HCT116 (cell line): ENCODE results near the gene BAIAP2L2. TPM values are rescaled to one million over a fixed set of nuclear protein-coding genes. Genes with fewer than 3 reads are reported as not detected.

ENCODE experiments used
- ATAC-seq: fragments of 200-7000 bp; cut with Tn5 transposase; 2 replicates; pipeline ENCODE4 v1.9.1; 2020; ENCODE audit warnings: mild to moderate bottlenecking, moderate library complexity
- BruUV-seq: library from RNA; stranded (reverse); fragments of 400-500 nt; replicated peaks from 2 replicates; lab custom pipeline; 2021; lab: Mats Ljungman, UMichigan
- CTCF ChIA-PET: fragments of 300-600 bp; sonication (Branson Sonifier 250); formaldehyde crosslinking; loops from one replicate; lab custom pipeline; 2021; ENCODE audit warnings: antibody characterized with exemption; lab: Charles Lee
- POLR2A ChIA-PET: fragments of 300-600, 350-600 bp; sonication (Branson Sonifier 250); formaldehyde crosslinking; loops from one replicate; lab custom pipeline; 2021; ENCODE audit warnings: antibody characterized with exemption; lab: Charles Lee
- RAD21 ChIA-PET, 2 experiments: fragments of 300-600 bp; sonication (Branson Sonifier 250); formaldehyde crosslinking; loops; one replicate each; lab custom pipeline; 2023; ENCODE audit warnings: low total read pairs in 2 of 2; ENCODE audit not compliant: uncharacterized antibody in 2 of 2, unreplicated experiment in 2 of 2, low non-redundant PET in 1 of 2; lab: Charles Lee
- DNase-seq: peaks from one replicate; pipeline ENCODE4 v3.0.0-alpha.2; 2010; ENCODE audit warnings: low read depth, low spot score
- H2AFZ ChIP-seq: fragments of 200-600 bp; shearing (Covaris generic), sonication (generic); 2 replicates; pipeline ENCODE4 v1.6.1; 2017; ENCODE audit warnings: low read depth, mixed run types, mixed read lengths, antibody characterized with exemption, low read length; ENCODE audit not compliant: poor library complexity, severe bottlenecking
- H3K27ac ChIP-seq: 2 replicates; pipeline ENCODE4 v1.5.1; 2012; ENCODE audit warnings: low read depth, low read length
- H3K27me3 ChIP-seq: fragments of 200-600 bp; sonication (generic); 2 replicates; pipeline ENCODE4 v1.6.1; 2016; ENCODE audit warnings: mixed run types, low read length, mixed read lengths; ENCODE audit not compliant: insufficient read depth
- H3K36me3 ChIP-seq, 2 experiments: fragments of 200-500 bp in 1 of 2; fragments of 200-600 bp in 1 of 2; sonication (Bioruptor generic) in 1 of 2; sonication (generic) in 1 of 2; 2 replicates each; pipeline versions ENCODE4 v1.5.1 to v1.6.1; 2014 to 2016; ENCODE audit warnings: low read length in 2 of 2, inconsistent platforms in 1 of 2, mixed read lengths in 1 of 2, mixed run types in 1 of 2; ENCODE audit not compliant: insufficient read depth in 2 of 2, control insufficient read depth in 1 of 2
- H3K4me1 ChIP-seq, 2 experiments: fragments of 200-600 bp in 1 of 2; sonication (generic) in 1 of 2; 2 replicates each; pipeline versions ENCODE4 v1.5.1 to v1.6.1; 2012 to 2017; ENCODE audit warnings: low read length in 2 of 2, inconsistent platforms in 1 of 2, mild to moderate bottlenecking in 1 of 2, mixed read lengths in 1 of 2, mixed run types in 1 of 2, moderate library complexity in 1 of 2; ENCODE audit not compliant: insufficient read depth in 2 of 2, control insufficient read depth in 1 of 2
- H3K4me2 ChIP-seq: fragments of 200-600 bp; sonication (generic); 2 replicates; pipeline ENCODE4 v1.6.1; 2017; ENCODE audit warnings: mixed run types, low read length, mixed read lengths
- H3K4me3 ChIP-seq, 2 experiments: fragments of 200-600 bp in 1 of 2; sonication (generic) in 1 of 2; replicated peaks in 1 of 2; 2 replicates each; pipeline ENCODE4 v1.5.1; 2011 to 2016; ENCODE audit warnings: low read length in 2 of 2, control low read depth in 1 of 2, low read depth in 1 of 2, mild to moderate bottlenecking in 1 of 2, mixed read lengths in 1 of 2, mixed run types in 1 of 2
- H3K79me2 ChIP-seq: fragments of 200-600 bp; sonication (generic); 2 replicates; pipeline ENCODE4 v1.6.1; 2017; ENCODE audit warnings: mild to moderate bottlenecking, mixed run types, low read length, moderate library complexity, mixed read lengths; ENCODE audit not compliant: insufficient read depth
- H3K9ac ChIP-seq: fragments of 200-600 bp; sonication (generic); 2 replicates; pipeline ENCODE4 v1.6.1; 2016; ENCODE audit warnings: low read length, mixed read lengths
- H3K9me2 ChIP-seq: fragments of 200-600 bp; sonication (generic), shearing (Covaris generic); 2 replicates; pipeline ENCODE4 v1.6.1; 2017; ENCODE audit warnings: mixed run types, mild to moderate bottlenecking, moderate library complexity; ENCODE audit not compliant: insufficient read depth
- H3K9me3 ChIP-seq, 2 experiments: fragments of 200-500 bp in 1 of 2; fragments of 200-600 bp in 1 of 2; sonication (Bioruptor generic) in 1 of 2; sonication (generic) in 1 of 2; 2 replicates each; pipeline ENCODE4 v1.6.1; 2014 to 2017; ENCODE audit warnings: low read length in 2 of 2, mixed read lengths in 2 of 2, inconsistent platforms in 1 of 2, low read depth in 1 of 2, mild to moderate bottlenecking in 1 of 2, mixed run types in 1 of 2, moderate library complexity in 1 of 2; ENCODE audit not compliant: control insufficient read depth in 1 of 2, insufficient read depth in 1 of 2
- H4K20me1 ChIP-seq: fragments of 200-600 bp; sonication (generic), shearing (Covaris generic); 2 replicates; pipeline ENCODE4 v1.6.1; 2017; ENCODE audit warnings: mixed run types, mild to moderate bottlenecking, moderate library complexity; ENCODE audit not compliant: insufficient read depth
- RAD21 ChIP-seq: IDR thresholded peaks from 2 replicates; pipeline ENCODE4 v1.6.1; 2012; ENCODE audit warnings: low read depth, mild to moderate bottlenecking
- REST ChIP-seq: IDR thresholded peaks from 2 replicates; pipeline ENCODE4 v1.6.1; 2012; ENCODE audit warnings: low read depth
- YY1 ChIP-seq: IDR thresholded peaks from 2 replicates; pipeline ENCODE4 v1.6.1; 2011; ENCODE audit warnings: low read length, low read depth, moderate library complexity, mild to moderate bottlenecking; ENCODE audit not compliant: insufficient replicate concordance; ENCODE audit errors: extremely low read depth
- ZFX ChIP-seq: fragments of 450-650 bp; IDR thresholded peaks from 2 replicates; pipeline ENCODE4 v1.6.1; 2017
- intact Hi-C: fragments of 100-400 bp; cut with micrococcal nuclease; formaldehyde crosslinking; loops from 2 replicates; pipeline ENCODE4 v1.10.0; 2022
- total RNA-seq: library from RNA; stranded (reverse); gene quantifications from one replicate; pipeline ENCODE4 v1.2.1, GENCODE V29; 2021; ENCODE audit not compliant: unreplicated experiment
- TF ChIP-seq, protein P1 (sequence below), 3 experiments: fragments of 200-600 bp in 1 of 3; sonication (generic) in 1 of 3; IDR thresholded peaks in 2 of 3; conservative IDR thresholded peaks in 1 of 3; 2 replicates each; pipeline ENCODE4 v1.5.1; 2012 to 2017; ENCODE audit warnings: low read depth in 2 of 3, low read length in 2 of 3, antibody characterized with exemption in 1 of 3, borderline replicate concordance in 1 of 3, control low read depth in 1 of 3, mild to moderate bottlenecking in 1 of 3, mixed read lengths in 1 of 3, mixed run types in 1 of 3, moderate library complexity in 1 of 3; ENCODE audit not compliant: insufficient read depth in 1 of 3

Gene BAIAP2L2
- total RNA-seq, 1 experiment from 2014 or later, result 1.0 TPM

DNA sequence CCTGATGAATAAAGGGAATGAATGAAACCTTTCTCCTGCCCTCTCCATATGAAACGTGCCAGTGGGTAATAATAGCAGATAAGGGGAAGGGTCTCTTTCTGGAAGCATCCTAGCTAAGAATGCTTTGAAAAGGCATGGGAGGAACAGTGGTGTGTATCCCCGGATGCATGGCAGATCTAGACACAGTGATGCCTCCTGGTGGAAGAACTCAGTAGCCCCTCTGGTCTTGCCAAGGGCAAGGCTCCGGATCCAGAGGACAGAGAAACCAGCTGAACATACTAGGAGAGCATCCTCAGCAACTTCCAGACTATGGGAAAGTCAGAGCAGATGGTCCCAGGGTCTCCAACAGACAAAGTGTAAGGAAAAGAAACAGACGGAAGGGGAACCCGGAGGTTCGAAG lies 6.4 kb downstream of the BAIAP2L2 start:
- CTCF ChIA-PET, result interaction anchor here (0.6 to 6.8 kb wide), 3 partner anchors 10 to 108 kb away, joined by 3 to 37 read pairs (median 6); no protein-coding TSS in a partner anchor
- no peak overlapping the region for H3K4me3 ChIP-seq
- DNase-seq (peak; percentile 8), ATAC-seq (peak; percentile 75)
- H3K27me3 ChIP-seq, result no peaks in the 10 kb centered on the region
- H3K36me3 ChIP-seq, result no peaks in the 10 kb centered on the region
- RAD21 ChIA-PET, result interaction anchor here (1.2 to 1.5 kb wide), 2 partner anchors 52 kb away, joined by 4 to 6 read pairs; no protein-coding TSS in a partner anchor
- no peak overlapping the region for H3K27ac ChIP-seq
- no peaks in the 10 kb centered on the region for H3K9me3 ChIP-seq
- H3K4me1 ChIP-seq, result peaks cover 3 to 13% of the 10 kb centered on the region in 2 experiments; a peak in 3 of 4 replicates
- intact Hi-C loops, result loop anchor here (5.0 kb wide), 1 partner anchor 52 kb away; no protein-coding TSS in a partner anchor
- no TSS peak for BruUV-seq
- H3K9me2 ChIP-seq, result no peaks in the 10 kb centered on the region
- H3K4me2 ChIP-seq, result no peak overlapping the region
- TF ChIP-seq YY1 (no peak), RAD21 (peak; percentile 43), REST (no peak), ZFX (no peak)
- TF ChIP-seq, protein P1, sequence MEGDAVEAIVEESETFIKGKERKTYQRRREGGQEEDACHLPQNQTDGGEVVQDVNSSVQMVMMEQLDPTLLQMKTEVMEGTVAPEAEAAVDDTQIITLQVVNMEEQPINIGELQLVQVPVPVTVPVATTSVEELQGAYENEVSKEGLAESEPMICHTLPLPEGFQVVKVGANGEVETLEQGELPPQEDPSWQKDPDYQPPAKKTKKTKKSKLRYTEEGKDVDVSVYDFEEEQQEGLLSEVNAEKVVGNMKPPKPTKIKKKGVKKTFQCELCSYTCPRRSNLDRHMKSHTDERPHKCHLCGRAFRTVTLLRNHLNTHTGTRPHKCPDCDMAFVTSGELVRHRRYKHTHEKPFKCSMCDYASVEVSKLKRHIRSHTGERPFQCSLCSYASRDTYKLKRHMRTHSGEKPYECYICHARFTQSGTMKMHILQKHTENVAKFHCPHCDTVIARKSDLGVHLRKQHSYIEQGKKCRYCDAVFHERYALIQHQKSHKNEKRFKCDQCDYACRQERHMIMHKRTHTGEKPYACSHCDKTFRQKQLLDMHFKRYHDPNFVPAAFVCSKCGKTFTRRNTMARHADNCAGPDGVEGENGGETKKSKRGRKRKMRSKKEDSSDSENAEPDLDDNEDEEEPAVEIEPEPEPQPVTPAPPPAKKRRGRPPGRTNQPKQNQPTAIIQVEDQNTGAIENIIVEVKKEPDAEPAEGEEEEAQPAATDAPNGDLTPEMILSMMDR (IDR thresholded peaks at IDR 0.05 in 2 of 3, conservative IDR thresholded peaks at IDR 0.05 in 1 of 3; ENCODE audit: borderline replicate concordance in 1 of 3, insufficient read depth in 1 of 3, low read depth in 2 of 3, low read length in 2 of 3), result peak; percentile 42 to 66 (median 64); a peak in 5 of 6 replicates
- POLR2A ChIA-PET, result interaction anchor here (0.9 to 1.5 kb wide), 2 partner anchors 52 to 376 kb away, joined by 3 to 5 read pairs; no protein-coding TSS in a partner anchor
- H3K79me2 ChIP-seq, result no peaks in the 10 kb centered on the region
- no peaks in the 10 kb centered on the region for H4K20me1 ChIP-seq
- H2AFZ ChIP-seq, result no peak overlapping the region
- no peak overlapping the region for H3K9ac ChIP-seq
